GF-D8 (cell line): ENCODE data around the gene ZNF48.
A peak's percentile ranks its signal among the peaks of the same experiment; 100 is the strongest.

Experiments used
- DNase-seq: peaks from one replicate; lab custom pipeline; 2025; lab: John Stamatoyannopoulos, UW

The ZNF48 gene

DNA sequence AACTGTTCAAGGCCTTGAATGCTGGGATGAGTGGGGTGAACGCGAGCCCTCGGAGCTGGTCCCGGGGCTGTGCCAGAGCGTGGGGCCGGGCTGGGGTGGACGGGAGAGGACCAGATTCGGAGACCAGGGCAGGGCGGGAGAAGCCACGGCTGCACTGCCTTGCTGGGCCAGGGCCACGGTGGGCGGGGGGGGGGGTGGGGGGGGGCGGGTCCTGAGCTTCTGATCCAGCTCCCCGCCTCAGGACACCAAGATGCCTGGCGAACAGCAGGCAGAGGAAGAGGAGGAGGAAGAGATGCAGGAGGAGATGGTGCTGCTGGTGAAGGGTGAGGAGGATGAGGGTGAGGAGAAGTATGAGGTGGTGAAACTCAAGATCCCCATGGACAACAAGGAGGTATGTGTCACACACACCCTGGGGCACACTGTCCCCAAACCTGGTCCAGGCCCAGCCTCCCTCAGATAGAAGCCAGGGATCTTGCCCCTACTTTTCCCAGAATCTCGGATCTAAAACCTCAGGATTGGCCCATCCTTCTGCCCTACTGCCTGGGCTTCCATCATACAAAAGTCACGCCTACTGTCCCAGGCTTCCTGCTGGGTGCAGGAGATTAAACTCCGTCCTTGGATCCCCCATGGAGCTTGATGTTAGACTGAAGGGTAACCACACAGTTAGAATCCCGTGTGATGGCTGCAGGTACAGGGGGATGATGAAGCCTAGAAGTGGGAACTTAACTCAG is 12.7 kb downstream of the ZNF48 start:
- DNase-seq, result no peak

DNA sequence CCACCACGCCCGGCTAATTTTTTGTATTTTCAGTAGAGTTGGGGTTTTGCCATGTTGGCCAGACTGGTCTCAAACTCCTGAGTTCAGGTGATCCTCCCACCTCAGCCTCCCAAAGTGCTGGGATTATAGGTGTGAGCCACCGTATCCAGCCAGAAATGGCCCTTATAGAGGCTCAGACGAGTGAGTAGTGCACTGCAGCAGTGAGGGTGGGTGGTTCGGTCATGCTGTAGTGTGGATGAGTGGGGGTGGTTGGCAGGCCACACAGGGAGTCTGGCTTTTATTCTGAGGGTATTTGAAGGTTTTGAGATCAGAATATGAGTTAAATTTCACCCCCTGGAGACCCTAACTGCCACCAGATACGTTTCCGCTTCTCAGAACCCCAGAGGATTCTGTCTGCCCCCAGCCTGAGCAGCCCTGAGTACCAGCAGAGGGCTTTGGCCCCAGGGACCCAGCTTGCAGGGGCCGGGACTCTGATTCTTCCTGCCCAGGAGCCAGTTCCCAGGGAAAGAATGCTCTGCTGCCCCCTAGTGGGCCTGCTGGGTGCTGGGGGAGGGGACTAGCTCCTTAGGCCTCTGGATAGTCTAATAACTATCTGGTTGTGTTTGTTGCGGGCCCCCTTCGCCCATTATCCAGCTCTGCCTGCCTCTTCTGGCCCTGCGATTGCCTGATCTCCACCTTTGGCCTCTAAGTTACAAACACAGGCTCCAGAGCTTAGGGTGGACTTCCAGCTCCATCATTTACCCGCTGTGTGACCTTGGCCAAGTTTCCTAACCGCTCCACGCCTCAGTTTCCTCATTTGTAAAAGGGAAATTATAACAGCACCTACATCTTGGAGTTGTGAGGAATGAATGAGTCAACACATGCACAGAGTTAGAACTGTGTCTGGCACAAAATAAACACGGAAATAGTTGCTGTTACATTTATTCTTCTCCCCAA is 14.2 kb downstream of the ZNF48 start:
- peak; percentile 45 for DNase-seq

- DNase-seq, result no peak
These were observed 18.0 kb downstream of the ZNF48 start for GRCh38 chr16:30413112-30413806.

GRCh38 chr16:30414159-30414558 is 18.9 kb downstream of the ZNF48 start:
- no peak for DNase-seq

DNA sequence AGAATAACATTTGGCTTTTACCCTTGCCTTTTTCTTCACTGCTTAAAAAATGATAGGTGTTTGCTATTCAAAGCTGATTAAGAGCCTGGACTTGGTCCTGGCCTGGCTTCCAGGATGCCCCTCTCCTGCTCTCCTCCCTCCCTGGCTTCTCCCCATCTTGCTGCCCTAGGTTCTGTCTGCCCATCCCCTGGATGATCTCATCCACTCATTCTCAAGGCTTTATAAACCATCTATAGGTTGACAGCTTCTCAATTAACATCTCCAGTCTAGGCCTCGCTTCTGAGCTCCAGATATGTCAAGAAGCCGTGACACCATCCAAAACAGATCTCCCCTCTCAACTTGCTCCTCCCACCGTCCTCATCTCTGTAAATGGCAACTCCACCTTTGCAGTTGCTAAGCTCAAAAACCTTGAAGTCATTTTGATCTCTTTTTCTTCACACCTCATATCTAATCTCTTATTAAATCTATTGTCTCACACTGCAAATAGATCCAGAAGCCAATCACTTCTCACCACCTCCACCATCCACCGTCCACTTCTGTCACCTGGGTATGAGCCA is 20.9 kb downstream of the ZNF48 start:
- no peak for DNase-seq

DNA sequence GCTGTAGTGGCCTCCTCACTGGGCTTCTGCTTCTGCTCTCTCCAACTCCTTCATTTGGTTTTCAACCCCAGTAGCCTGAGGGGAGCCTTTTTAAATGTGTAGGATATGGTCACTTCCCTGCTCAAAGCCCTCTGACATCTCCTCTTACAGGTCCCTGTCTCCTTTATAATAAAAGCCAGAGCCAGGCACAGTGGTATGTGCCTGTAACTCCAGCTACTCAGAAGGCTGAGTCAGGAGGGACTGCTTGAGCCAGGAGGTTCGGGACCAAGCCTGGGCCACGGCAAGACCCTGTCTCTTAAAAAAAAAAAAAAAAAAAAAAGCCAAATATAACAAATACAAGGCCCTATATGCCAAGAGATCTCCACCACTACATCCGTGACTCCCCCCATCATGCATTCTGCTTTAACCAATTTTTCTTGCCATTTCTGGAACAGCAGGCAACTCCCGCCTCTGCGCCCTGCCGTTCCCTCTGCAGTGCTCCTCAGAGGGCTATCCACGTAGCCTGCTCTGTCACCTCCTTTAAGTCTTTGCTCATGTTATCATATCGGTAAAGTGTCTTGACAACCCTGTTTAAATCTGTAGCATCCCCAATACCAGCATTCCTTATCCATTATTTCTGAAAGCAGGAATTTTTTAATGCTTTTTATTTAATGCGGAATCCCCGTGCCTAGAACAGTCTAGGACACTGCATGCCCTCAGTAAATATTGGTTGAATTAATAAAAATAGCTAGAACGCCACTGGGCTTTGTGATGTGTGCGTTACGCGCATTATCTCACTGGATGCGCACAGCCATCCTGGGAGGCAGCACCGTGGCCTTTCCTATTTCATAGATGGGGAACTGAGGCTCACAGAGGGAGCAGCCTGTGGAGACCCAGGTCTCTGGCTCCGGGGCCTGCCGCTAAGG is 21.7 kb downstream of the ZNF48 start:
- DNase-seq, result no peak

GRCh38 chr16:30417529-30418349 is 22.5 kb downstream of the ZNF48 start:
- no peak for DNase-seq

- DNase-seq, result no peak
These were observed 23.3 kb downstream of the ZNF48 start for GRCh38 chr16:30418350-30419181.

DNA sequence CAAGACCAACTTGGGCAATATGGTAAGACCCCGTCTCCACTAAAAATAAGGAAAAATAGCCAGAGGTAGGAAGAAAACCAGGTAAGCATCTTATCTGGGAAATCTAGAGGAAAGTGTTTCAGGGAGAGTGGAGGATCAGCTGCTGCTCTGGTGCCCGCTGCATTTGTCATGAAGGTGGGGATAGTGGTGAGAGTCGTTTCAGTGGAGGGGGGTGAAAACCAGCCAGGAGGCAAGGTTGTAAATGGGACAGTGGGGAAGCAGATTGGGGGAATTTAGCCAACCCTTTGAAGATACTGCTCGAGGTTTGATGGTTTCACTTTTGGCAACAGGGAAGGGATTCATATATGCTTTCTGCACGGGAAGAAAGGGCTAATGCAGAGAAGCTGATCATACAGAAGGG is 25.8 kb downstream of the ZNF48 start:
- no peak for DNase-seq

DNA sequence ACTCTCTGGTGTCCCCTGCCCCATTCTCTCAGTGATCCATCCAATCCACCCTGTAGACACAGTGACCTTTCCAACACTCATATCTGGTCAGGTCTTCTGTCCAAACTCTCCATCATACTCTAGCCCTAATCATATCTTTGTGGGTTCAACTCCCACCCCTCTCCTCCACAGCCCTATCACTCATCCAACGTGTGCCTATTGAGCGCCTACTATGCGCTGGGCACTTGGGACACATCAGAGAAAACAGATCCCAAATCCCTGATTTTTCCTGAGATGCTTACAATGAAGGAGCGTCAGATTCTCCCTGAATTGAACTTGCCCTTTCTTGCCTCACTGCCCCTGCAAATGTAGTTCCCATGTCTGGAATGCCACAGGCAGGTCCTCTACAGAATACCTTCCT is 32.8 kb downstream of the ZNF48 start:
- DNase-seq, result no peak

DNA sequence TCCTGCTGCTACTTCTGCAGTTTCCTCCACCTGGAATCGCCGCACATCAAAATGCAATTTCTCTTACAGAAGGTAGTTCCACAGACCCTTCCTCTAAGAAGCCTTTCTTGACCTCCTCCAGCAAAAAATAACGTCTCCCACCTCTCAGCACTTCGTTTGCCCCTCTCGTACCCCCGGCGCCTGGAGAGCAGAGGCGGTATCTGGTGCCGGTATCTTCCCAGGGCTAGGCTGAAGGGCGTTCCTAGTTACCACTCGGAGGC is 34.1 kb downstream of the ZNF48 start:
- no peak for DNase-seq

GRCh38 chr16:30429678-30430427 is 34.6 kb downstream of the ZNF48 start, which contains the start of gene DCTPP1:
Gene DCTPP1 (minus strand): TSS chr16:30430030. CDS start chr16:30429980, 50 bp downstream.
- DNase-seq, result peak; percentile 99

DNA sequence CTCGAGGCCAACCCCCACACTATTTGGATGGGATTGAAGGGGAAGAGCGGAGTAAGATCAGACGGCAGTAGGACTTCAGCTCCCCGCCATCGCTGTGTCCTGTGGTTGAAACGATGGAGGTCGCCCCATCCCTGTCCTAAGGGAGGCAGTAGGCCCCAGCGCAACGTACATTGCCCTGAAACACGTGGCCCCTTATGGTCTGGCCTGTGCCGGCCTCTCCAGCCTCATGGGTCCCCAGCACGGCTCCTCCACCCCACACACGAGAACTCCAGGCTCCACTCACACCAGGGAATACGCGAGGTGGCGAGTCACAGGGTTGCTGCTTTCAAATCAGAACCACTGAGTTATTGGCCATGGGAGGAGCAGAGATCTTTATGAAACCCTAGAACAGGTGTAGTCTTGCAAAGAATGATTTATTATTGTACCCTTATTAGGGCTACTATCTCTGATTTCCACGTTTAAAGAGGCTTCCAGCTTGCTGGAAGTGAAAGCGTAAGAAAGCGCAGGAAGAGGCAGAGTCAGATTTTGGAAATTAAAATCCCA is 35.3 kb downstream of the ZNF48 start:
- no peak for DNase-seq

- DNase-seq, result no peak
These were observed 39.6 kb downstream of the ZNF48 start for GRCh38 chr16:30434852-30435251.

DNA sequence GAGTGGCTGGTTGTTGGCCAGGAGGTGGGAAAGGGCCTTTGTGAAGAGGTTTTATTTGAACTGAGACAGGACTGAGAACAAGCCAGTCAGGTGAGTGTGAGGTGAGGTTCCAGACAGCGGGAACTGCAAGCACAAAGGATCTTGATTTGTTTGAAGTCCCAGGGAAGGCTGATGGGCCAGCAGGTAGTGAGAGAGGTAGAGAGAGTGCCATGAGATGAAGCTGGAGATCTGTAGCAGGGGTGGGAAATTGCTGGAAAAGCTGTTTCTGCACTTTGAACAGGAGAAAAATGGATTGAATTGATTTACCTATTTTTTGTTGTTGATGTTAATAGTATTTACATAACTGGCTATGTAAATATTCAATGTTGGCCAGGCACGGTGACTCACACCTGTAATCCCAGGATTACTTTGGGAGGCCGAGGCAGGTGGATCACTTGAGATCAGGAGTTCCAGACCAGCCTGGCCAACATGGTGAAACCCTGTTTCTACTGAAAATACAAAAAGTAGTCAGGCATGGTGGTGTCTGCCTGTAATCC is 42.4 kb downstream of the ZNF48 start:
- DNase-seq, result no peak

DNA sequence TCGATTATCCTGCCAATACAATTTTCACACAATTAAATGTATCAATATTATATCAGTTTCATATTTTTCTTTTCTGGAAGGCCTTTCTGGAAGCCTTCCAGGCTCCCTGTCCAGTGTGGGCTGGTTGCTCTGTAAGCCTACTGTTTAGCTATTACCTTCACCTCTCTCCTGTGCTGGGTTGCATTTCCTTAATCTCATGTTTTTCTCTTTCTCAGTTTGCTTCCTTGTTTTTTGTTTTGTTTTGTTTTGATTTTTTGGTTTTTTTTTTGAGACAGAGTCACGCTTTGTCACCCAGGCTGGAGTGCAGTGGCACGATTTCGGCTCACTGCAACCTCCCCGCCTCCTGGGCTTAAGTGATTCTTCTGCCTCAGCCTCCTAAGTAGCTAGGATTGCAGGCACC is 43.6 kb downstream of the ZNF48 start:
- DNase-seq, result no peak

DNA sequence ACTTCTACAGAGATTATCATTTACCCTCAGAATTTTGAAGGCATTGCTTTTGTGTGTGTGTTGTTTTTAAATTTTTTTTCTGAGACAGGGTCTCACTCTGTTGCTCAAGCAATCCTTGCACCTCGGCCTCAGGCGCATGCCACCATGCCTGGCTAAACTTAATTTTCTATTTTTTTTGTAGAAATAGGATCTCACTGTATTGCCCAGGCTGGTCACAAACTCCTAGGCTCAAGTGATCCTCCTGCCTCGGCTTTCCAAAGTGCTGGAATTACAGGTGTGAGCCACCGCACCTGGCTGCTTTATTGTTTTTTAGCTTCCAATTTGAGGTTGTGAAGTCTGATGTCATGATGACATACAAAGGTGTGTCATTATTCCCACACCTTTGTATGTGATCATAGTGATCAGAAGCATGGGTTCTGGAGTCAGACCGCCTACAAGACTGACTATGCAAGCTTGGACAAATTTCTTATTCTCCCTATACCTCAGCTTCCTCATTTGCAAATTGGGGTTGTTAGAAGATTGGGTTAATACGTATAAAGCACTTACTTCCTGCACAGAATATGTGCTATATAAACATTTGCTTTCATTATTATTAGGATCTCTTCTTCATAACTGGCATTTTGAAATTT is 44.6 kb downstream of the ZNF48 start:
- DNase-seq, result no peak

- no peak for DNase-seq
These were observed 48.4 kb downstream of the ZNF48 start for GRCh38 chr16:30443631-30444030.
